Fibroblast of the conjunctiva (primary cell): ENCODE data around the gene MRPL38.
"Not testable (repeated sequence)": the region's sequence is repeated elsewhere in the genome, so short reads cannot be mapped to it uniquely, and the experiment has no call there.

Experiments used
- DNase-seq: peaks from one replicate; pipeline ENCODE4 v3.0.0-alpha.2; 2010; ENCODE audit warnings: low read depth

The MRPL38 gene

DNA sequence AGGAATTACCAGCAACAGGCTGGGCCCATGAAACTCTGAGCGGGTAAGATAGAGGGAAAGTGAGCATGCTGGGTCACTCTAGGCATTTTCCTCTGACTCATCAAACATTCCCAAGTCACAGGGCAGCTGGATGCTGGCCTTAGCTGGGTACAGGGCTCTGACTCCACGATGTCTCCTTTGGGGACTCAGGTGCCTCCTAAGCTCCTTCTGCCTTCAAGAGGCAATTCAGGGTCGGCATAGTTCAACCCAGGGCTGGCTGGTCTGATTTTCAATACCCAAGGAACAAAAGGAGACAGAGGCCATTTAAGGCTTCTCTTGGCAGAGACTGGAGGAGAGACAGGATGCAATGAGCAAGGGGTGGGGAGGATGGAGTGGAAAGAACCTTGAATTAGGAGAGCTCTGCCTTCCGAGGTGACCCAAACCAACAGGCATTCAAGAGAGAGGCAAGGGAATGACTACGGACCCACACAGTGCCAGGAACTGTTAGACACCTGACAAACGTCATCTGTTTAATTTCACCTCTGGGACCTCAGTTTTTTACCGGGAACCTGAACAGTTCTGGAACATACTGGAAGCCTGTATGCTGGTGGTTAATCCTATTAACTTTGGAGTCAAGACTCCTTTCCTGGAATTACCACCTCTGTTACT lies 50.5 kb downstream of the MRPL38 start:
- DNase-seq: no peak

DNA sequence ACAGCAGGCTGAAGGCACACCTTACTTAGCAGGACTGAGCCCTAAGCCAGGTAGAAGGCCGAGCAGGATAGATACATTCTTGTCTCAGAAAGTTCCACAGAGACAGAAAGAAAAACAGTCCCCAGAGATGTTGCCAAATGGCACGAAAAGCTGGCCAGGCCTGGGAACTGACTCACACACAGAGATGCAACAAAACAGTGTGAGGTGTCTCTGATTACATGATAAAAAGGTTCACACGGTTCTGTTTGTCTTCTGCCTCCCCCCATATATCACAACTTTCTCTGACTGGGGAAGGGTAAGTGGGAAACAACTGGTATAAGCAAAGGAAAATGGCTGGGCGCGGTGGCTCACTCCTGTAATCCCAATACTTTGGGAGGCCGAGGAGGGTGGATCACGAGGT lies 51.3 kb downstream of the MRPL38 start:
- DNase-seq: no peak

DNA sequence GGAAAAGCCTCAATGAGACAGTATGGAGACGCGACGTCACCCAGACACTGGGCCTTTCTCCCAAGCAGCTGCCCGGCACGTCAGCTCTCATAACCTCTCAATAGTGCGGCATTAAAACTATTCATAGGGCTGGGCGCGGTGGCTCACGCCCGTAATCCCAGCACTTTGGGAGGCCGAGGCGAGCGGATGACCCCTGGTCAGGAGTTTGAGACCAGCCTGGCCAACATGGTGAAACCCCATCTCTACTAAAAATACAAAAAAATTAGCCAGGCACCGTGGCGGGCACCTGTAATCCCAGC lies 53.0 kb downstream of the MRPL38 start:
- not testable (repeated sequence) for DNase-seq

DNA sequence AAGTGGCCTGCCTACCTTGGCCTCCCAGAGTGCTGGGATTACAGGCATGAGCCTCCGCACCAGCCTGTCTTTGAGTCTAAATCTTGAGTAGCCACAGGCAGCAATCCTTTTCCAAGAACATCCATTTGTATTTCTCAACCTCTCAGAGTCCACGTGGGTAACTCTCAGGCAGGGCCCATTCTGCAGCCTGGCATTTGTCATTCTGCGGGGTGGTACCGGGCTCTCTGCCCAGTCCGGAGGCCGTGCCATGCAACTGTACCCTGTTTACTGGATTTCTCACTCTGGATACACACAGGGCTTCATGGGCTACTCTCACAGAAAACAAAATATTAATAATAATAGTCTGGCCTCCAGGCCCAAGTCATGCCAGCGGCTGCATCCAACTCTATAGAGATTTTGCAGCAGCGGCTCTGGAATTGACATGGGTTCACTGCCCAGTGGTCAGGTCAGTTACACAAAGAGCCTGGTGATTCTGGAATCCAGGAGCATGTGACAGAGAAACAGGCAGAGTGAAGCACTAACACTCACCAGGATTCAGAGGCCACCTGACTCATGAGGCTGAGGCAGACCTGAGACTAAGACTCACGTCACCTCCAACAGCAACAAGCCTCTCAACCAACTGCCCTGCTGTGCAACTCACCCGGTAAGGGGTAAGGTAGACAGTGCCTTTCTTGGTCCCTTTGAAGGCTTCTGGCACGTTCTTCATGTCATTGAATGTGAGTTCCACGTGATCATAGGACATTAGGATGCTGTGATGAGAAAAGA lies 53.6 kb downstream of the MRPL38 start:
- DNase-seq: no peak

DNA sequence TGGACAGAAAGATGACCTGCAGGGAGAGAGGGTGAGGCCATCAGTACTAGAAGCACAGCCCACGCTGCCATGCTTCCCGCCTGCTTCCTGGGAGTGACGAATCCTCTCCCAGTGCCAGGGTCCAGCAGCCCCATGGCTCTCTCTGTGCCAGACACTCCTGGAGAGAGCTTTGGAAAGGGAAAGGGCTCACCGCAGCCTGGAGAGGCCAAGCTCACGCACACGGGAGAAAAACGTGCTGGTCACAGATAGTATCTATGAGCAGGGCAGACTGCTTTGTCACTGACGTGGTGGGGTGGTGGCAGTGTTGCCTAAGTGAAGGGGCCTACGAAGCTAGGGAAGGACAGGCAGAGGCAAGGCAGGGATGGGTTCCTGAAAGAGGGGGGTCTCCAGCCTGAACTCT lies 55.0 kb downstream of the MRPL38 start:
- DNase-seq: no peak

DNA sequence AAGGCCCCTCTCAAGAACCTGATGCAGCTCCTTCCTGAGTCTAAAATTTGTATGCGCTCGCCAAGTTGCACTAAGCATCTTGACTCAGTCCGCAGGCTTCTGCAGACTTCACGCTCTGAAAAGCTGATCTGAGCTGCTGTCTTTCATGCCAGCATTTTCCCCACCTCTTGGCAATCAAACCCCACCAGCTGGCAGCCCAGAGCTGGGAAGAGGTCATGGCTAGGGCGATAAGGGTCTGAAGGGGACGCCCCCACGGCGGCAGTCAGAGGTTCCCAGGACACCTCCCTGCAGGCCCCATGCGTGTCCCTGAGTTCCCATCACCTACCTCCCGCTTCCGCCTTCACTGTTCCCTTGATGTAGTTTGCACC lies 55.4 kb downstream of the MRPL38 start:
- DNase-seq: no peak
